GM21529 (cell line): Measurements from ENCODE around the gene TXNL1.

Experiments used
- ATAC-seq: cut with Tn5 transposase; IDR thresholded peaks from one replicate; pipeline ENCODE4 v1.9.1; 2021; ENCODE audit not compliant: unreplicated experiment

The TXNL1 gene

DNA sequence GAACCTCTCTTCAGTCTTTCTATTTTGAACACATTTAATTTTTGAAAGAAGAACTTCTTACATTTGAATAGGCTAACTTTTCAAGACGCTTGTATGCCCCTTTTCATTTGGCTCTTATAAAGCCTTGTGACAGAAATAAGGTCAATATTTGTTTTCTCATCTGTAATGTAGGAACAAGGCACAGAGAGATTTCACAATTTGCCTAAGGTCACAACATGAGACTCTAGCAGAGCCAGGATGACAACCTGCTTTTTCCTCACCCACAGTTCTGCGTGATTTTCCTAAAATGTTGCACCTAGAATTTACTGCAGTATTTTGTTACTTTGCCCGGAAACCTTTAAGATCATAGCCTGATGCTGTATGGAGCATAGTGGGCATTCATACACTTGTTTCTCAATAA lies 67.4 kb downstream of the TXNL1 start:
- no peak for ATAC-seq

DNA sequence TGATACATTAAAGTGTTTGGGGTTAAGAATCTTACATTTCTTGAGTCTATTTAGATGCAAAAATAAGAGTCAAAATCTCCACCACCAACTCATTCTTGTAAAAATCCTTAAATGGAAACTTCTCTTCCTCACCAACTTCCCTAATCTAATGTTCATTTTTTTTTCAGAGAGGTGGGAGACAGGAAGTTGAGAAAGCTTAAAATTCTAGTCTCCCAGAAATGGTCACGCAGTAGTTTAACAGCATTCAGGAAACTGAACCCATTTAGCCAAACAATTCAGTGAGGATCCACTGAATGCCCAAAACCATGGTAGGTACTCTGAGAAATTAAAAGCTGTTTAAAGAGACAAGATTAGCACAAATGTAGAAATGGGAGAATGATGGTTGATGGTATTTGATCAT lies 69.0 kb downstream of the TXNL1 start:
- ATAC-seq = no peak

GRCh38 chr18:56568986-56569385 lies 69.4 kb downstream of the TXNL1 start:
- no peak for ATAC-seq

GRCh38 chr18:56565551-56566345 lies 72.6 kb downstream of the TXNL1 start:
- no peak for ATAC-seq

DNA sequence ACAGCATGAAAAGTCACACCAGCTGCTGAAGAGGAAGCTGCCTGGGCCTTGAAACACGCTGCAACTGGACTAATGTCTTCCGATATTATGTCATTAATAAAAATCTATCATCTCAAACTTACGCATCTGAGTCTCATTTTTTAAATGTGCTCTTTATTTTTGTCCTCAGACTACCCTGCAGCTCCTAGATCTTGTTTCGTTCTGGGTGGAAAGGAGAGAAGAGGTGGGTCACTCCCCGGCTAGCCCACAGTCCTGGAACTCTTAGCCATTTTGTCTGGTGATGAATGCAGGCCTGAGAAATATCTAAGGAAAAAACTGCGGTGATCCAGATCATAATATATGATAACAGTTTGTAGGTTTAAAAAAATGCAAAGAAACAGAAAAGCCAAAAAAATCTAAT lies 73.3 kb downstream of the TXNL1 start:
- ATAC-seq = no peak

DNA sequence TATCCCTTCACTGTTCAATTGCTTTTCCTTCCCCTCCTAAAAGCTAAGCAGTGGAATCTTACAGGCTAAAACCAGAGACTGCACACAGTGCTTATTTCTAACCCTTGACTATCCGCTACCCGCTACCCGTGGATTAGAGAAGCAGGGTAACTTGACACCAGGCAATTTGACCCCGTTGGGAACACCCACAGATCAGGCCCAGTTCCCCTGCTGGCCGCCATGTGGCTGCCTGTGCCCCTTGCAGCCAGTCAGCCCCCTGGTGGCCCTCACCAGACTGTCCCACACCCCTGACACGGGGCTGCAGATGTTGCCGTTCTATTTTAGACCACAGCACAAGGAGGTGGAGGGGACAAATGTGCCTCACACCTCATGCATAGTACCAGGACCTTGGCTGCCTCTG lies 74.8 kb downstream of the TXNL1 start:
- no peak for ATAC-seq

DNA sequence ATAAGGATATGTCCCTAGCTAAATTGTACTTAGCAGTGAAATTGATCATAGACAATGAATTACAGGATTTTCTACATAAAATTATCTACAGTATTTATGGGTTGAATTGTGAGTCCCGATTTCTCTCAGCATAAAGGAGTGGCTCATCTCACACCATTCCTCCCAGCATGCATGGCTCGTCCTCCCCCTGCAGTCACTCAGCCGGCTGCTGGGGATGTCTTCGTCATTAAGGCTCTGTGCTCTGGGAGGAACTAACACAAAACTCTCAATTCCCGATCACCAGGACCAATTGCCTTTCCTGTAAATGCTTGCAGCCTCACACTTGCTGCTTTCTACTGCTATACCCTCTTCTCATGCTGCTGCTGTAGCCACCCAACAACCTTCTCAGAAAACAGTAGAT lies 75.9 kb downstream of the TXNL1 start:
- no peak for ATAC-seq

GRCh38 chr18:56560992-56561391 lies 77.4 kb downstream of the TXNL1 start:
- no peak for ATAC-seq

DNA sequence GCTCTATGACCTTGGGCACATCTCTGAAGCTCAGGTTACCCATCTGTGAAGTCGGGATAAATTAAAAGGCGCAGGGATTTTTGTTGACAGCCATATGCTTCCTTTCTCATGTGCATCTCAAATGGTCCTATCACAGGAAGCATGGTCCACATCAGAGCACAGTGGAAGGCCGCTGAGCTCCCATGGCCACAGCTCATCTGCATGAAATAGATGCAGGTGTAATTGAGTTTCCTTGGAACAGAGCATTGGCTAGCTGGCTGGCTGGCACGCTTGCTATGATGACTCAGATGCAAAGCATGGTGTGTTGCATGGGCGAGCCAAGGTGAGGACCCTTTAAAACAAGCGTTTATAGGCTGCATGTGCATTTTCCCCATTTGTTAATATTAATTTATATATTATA lies 79.3 kb downstream of the TXNL1 start:
- ATAC-seq = no peak

DNA sequence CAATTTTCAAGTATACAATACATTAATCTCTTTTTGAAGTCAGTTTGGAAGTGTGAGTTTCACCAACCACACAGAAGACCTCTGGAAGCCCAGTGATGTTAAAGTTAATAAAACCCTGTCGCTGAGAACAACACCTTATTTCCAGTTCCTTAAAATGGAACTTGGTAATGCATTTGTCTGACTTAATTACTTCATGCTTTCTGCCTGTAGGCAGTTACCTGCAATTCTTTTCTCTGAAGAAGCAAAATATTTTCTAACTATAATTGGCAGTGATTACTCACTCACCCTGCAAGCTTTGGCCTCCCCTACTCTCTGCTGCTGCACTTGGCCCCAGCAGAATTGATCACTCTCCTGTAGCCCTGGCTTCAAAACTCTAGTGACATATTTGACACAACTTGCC lies 81.5 kb downstream of the TXNL1 start:
- ATAC-seq = no peak

GRCh38 chr18:56550121-56550520 lies 88.3 kb downstream of the TXNL1 start:
- ATAC-seq = no peak
